ENCODE results near the gene FMNL2.
"Not testable (repeated sequence)": the region's sequence is repeated elsewhere in the genome, so short reads cannot be mapped to it uniquely, and the experiment has no call there.

FMNL2 gene

DNA sequence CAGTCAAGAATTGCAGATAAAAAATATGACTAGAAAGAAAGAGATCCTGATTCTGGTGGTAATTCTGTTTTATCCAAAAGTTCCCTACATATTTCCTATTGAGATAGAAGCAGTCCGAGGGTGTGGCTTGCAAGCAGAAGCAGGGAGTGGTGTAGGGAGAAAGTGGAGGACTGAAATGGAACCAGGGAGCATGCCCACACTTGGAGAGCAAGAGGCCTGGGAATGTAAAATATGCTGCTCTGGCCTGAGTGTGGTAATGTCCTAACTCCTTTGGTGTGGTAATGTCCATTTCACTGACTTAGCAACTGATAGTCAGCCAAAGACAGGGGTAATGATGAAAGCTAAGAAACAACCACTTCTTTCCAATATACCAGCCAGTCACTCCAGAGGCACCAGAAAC is 30.1 kb upstream of the FMNL2 start:
- in situ Hi-C loops (cut with HindIII; ENCODE audit: low sequenced_read_pairs): no loop called here
- TF ChIP-seq, protein P1, sequence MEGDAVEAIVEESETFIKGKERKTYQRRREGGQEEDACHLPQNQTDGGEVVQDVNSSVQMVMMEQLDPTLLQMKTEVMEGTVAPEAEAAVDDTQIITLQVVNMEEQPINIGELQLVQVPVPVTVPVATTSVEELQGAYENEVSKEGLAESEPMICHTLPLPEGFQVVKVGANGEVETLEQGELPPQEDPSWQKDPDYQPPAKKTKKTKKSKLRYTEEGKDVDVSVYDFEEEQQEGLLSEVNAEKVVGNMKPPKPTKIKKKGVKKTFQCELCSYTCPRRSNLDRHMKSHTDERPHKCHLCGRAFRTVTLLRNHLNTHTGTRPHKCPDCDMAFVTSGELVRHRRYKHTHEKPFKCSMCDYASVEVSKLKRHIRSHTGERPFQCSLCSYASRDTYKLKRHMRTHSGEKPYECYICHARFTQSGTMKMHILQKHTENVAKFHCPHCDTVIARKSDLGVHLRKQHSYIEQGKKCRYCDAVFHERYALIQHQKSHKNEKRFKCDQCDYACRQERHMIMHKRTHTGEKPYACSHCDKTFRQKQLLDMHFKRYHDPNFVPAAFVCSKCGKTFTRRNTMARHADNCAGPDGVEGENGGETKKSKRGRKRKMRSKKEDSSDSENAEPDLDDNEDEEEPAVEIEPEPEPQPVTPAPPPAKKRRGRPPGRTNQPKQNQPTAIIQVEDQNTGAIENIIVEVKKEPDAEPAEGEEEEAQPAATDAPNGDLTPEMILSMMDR (IDR thresholded peaks at IDR 0.05; ENCODE audit: low read depth, low read length, missing control alignments): no peak

DNA sequence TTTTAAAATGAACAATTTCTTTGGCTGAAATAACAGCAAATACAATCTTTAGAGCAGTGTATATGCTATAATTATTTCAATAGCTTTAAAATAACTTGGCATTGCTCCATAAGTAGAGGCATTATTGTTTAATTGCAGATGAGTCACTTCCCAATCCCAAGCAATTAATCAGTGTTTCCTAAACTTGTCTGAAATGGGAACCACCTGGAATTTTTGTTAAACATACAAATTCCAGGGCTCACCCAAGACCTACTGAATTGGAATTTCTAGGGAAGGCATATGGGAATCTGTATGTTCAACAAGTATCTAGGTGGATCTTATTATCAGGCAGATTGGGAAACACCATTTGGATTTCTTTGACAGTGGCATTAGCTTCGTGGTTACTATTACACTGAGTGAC is 27.1 kb upstream of the FMNL2 start:
- TF ChIP-seq, protein P1 (IDR thresholded peaks at IDR 0.05; ENCODE audit: low read depth, low read length, missing control alignments): no peak
- in situ Hi-C loops (cut with HindIII; ENCODE audit: low sequenced_read_pairs): no loop called here

More for the DNA sequence above, 30.1 kb upstream of the FMNL2 start:
- H3K4me3 ChIP-seq (ENCODE audit: low read depth, low read length): no peak overlapping the region
- DNase-seq (ENCODE audit: low read depth): no peak

DNA sequence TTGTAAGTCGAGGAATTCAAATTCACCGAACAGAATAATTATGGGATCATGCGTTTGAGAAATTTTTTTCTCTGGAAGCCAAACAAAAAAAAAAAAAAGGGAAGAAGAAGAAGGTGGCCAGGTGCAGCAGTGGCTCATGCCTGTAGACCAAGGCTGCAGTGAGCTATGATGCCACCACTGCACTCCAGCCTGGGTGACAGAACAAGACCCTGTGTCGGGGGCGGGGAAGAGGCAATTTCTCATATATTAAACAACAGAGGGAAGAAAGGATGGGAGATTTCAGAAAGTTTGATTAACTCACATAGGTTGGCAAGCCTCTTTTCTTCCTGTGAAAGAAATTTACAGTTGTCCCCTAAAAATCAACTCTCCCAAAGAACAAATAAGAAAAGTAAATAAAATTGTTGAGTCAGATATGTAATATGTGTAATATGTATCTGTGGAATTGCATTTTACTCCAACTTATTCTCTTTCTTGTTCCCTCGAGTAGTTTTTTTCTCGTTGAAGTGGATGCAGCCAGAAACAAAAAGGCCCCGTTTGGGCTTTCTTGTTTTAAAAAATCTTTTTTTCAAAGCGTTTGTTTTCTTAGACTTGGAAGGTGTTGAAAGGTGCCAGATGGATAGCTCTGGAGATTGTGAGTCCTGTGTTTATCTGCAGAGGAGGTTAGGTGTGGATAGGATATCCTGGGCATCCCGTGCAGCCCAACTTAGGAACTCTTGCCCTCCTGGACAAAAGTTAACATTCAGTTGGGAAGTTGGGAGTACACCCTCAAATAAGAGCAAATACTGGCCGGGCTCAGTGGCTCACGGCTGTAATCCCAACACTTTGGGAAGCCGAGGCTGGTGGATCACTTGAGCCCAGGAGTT is 25.4 kb upstream of the FMNL2 start:
- TF ChIP-seq, protein P1 (IDR thresholded peaks at IDR 0.05; ENCODE audit: low read depth, low read length, missing control alignments): no peak
- no peak overlapping the region for H3K4me3 ChIP-seq (ENCODE audit: low read depth, low read length)
- in situ Hi-C loops (cut with HindIII; ENCODE audit: low sequenced_read_pairs): no loop called here
- DNase-seq (ENCODE audit: low read depth): no peak

More for the DNA sequence above, 27.1 kb upstream of the FMNL2 start:
- no peak for DNase-seq (ENCODE audit: low read depth)
- H3K4me3 ChIP-seq (ENCODE audit: low read depth, low read length): no peak overlapping the region

DNA sequence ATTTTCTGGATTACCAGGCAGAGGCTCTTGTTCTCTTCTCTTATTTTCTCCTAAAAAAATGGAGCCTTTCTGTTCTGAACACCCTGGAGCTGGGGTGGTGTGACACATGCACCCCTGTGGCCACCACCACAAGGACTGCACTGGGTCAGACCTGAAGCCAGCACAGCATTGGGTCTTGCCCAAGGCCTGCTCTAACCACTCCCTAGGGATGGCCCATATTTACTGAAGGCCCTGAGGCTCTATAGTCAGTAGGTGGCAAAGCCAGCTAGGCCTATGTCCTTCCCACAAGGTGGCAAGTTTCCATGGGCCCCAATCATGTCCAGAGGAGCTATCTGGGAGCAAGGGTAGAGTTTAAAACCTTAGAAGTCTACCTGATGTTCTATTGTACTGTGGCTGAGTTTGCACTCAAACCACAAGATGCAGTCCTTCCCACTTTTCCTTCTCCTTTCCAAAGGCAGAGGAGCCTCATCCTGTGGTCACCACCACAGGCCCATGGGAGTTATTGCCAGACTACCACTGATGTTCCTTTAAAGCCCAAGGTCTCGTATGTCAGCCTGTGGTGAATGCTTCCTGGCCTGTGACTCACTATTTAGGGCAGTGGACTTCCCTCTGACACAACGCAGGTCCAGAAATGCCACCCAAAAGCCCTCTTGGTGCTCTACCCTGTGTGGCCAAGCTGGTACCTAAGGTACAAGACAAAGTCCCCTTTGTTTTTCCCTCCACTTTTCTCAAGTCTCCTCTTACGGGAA is 15.0 kb upstream of the FMNL2 start:
- in situ Hi-C loops (cut with HindIII; ENCODE audit: low sequenced_read_pairs): no loop called here
- H3K4me3 ChIP-seq (ENCODE audit: low read depth, low read length): no peak overlapping the region
- DNase-seq (ENCODE audit: low read depth): no peak
- TF ChIP-seq, protein P1 (IDR thresholded peaks at IDR 0.05; ENCODE audit: low read depth, low read length, missing control alignments): no peak

DNA sequence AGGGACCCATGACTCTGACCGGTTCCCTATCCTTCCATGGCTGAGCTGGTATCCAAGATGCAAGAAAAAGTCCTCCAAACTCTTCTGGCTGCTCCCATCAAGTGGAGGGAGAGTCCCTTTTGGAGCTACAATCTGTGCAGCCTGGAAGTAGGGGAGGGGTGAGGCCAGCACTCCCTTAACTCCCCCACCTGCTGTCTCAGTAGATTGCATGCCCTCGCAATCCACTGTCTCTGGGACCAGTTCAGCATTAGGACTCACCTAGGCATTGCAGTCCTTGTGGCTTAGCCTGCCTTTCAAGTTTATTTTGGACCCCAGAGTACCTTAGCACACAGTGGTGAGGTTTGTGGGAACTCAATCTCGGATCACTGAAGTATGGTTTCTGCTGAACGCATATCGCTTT is 14.2 kb upstream of the FMNL2 start:
- no peak overlapping the region for H3K4me3 ChIP-seq (ENCODE audit: low read depth, low read length)
- in situ Hi-C loops (cut with HindIII; ENCODE audit: low sequenced_read_pairs): no loop called here
- TF ChIP-seq, protein P1 (IDR thresholded peaks at IDR 0.05; ENCODE audit: low read depth, low read length, missing control alignments): no peak
- no peak for DNase-seq (ENCODE audit: low read depth)

DNA sequence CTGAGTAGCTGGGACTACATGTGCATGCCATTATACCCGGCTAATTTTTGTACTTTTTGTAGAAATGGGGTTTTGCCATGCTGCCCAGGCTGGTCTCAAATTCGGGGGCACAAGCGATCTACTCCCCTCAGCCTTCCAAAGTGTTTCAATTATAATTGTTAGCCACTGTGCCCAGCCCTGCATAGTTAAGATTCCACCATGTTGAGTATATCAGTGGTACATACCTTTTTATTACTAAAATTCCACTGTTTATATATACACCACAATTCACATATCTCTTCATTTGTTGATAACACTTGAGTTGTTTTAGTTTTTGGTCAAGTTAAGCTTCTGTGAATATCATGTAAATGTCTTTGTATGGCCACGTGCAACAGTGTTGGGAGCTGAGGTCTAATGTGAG is 12.8 kb upstream of the FMNL2 start:
- TF ChIP-seq, protein P1 (IDR thresholded peaks at IDR 0.05; ENCODE audit: low read depth, low read length, missing control alignments): no peak
- no peak for DNase-seq (ENCODE audit: low read depth)
- in situ Hi-C loops (cut with HindIII; ENCODE audit: low sequenced_read_pairs): no loop called here
- no peak overlapping the region for H3K4me3 ChIP-seq (ENCODE audit: low read depth, low read length)

DNA sequence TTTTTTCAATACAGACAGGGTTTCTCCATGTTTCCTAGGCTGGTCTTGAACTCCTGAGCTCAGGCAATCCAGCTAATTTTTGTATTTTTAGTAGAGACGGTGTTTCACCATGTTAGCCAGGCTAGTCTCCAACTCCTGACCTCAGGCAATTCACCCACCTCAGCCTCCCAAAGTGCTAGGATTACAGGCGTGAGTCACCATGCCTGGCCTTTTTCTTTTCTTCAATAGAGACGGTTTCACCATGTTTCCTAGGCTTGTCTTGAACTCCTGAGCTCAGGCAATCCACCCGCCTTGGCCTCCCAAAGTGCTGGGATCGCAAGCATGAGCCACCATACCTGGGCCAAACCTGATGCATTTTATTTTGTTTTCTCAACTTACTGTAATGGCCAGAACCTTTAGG is 9.8 kb upstream of the FMNL2 start:
- H3K4me3 ChIP-seq (ENCODE audit: low read depth, low read length); in situ Hi-C loops (cut with HindIII; ENCODE audit: low sequenced_read_pairs): not testable (repeated sequence)

More for the DNA sequence above, 9.8 kb upstream of the FMNL2 start:
- not testable (repeated sequence) for DNase-seq (ENCODE audit: low read depth)
